Pancreas (tissue), 10 donors: ENCODE data around the gene CIC. TPM values are rescaled to one million over a fixed set of nuclear protein-coding genes. Genes with fewer than 3 reads are reported as not detected.

ENCODE experiments used
- ATAC-seq, 4 donors: fragments of 200-7000 bp; cut with Tn5 transposase; one replicate each; pipeline versions ENCODE4 v1.8.0 to v1.9.1; 2020; ENCODE audit warnings: mild to moderate bottlenecking in 4 of 4, moderate library complexity in 4 of 4
- DNase-seq, 6 donors: peaks; one replicate each; pipeline ENCODE4 v3.0.0-alpha.2; 2020
- FAIRE-seq: peaks from 2 replicates; lab custom pipeline; 2012; peaks lifted over from hg19 to GRCh38; lab: Jason Lieb, UNC
- H3K27ac ChIP-seq, 4 donors: fragments of 200-600 bp; sonication (generic); 1 replicate in 3 of 4; 2 replicates in 1 of 4; pipeline versions ENCODE4 v1.5.0 to v1.8.0; 2020
- H3K27me3 ChIP-seq, 4 donors: fragments of 200-600 bp; one replicate each; pipeline ENCODE4 v1.8.0; 2021
- H3K36me3 ChIP-seq, 3 donors: fragments of 200-600 bp; sonication (generic) in 1 of 3; one replicate each; pipeline versions ENCODE4 v1.5.0 to v1.8.0; 2020 to 2021
- H3K4me1 ChIP-seq, 3 donors: fragments of 200-600 bp; one replicate each; pipeline ENCODE4 v1.8.0; 2021
- H3K4me3 ChIP-seq, 4 donors: fragments of 200-600 bp; sonication (generic) in 2 of 4; one replicate each; pipeline versions ENCODE4 v1.5.0 to v1.8.0; 2020 to 2021
- H3K9me3 ChIP-seq, 4 donors: fragments of 200-600 bp; one replicate each; pipeline ENCODE4 v1.8.0; 2021
- WGBS, 2 donors: extraction: QIAGEN DNeasy Blood & Tissue Kit; methylation state at CpG; one replicate each; pipeline ENCODE4 v1.1.7; 2013; 5-methylcytosine and 5-hydroxymethylcytosine counted together
- intact Hi-C, 3 donors: fragments of 100-400 bp; cut with DNase I; formaldehyde crosslinking; loops; one replicate each; pipeline versions ENCODE4 v1.11.1 to v1.14.2; 2022
- polyA plus RNA-seq, 2 donors: library from polyadenylated mRNA; stranded (reverse); fragments of 200-250 nt; gene quantifications; one replicate each; pipeline ENCODE4 v1.2.3, GENCODE V29; 2013
- total RNA-seq, 6 donors: library from RNA; stranded (reverse); fragmentation: NEBNext Ultra II Directional in 4 of 6; extraction: Animal tissue kit (Norgen Biotek cat#: 25700) in 4 of 6; gene quantifications; one replicate each; pipeline versions ENCODE4 v1.2.1 to v1.2.4, GENCODE V29; 2021 to 2023
- TF ChIP-seq, protein P1 (sequence below), 4 donors: fragments of 200-600 bp; sonication (generic) in 3 of 4; IDR thresholded peaks; one replicate each; pipeline versions ENCODE4 v1.5.0 to v1.8.0; 2021; ENCODE audit warnings: antibody characterized with exemption in 4 of 4
- donor health status: healthy with polysubstance abuse.
- donor health status: DM: no; HTN: no; CAD: no; lungs with moderate emphysema.
- donor health status: DM: no; HTN: no; CAD: no.
- donor health status: control.
- donor health status: control.
- donor health status: Bipolar disorder and iron deficiency.
- donor health status: DM: yes; HTN: yes; CAD: no.
- donor health status: DM: no; HTN: no; CAD: no.
- donor health status: DM: no; HTN: no; CAD: no.
- donor health status: DM: yes; HTN: yes; CAD: no.

CIC gene
- total and polyA plus RNA-seq, 8 donors, result 27.7 to 65.0 (median 33.4) TPM

DNA sequence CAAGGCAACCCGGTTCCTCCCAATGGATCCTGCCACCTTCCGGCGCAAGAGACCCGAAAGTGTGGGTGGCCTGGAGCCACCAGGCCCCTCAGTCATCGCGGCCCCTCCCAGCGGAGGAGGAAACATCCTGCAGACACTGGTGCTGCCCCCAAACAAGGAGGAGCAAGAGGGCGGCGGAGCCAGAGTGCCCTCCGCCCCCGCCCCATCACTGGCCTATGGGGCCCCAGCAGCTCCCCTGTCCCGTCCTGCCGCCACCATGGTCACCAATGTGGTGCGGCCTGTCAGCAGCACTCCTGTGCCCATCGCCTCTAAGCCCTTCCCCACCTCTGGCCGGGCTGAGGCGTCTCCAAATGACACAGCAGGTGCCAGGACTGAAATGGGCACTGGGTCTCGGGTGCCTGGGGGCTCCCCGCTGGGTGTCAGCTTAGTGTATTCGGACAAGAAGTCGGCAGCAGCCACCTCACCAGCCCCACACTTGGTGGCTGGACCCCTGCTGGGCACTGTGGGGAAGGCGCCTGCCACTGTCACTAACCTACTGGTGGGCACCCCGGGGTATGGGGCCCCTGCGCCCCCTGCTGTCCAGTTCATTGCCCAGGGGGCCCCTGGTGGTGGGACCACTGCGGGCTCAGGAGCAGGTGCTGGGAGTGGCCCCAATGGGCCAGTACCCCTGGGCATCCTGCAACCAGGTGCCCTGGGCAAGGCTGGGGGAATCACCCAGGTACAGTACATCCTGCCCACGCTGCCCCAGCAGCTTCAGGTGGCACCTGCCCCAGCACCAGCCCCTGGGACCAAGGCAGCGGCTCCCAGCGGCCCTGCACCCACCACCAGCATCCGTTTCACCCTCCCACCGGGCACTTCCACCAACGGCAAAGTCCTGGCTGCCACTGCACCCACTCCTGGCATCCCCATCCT lies 21.7 kb downstream of the CIC start:
- peaks cover 0 to 3% (median 2%) of the 10 kb centered on the region in 3 donors for H3K4me1 ChIP-seq
- intact Hi-C loops, result loop anchor here in 1 of 3 donors (10.0 kb wide), 2 partner anchors 46 to 156 kb away; partner anchors contain the start of genes GSK3A and POU2F2
- H3K9me3 ChIP-seq, result no peaks in the 10 kb centered on the region
- no peak overlapping the region for H3K4me3 ChIP-seq
- TF ChIP-seq, protein P1, sequence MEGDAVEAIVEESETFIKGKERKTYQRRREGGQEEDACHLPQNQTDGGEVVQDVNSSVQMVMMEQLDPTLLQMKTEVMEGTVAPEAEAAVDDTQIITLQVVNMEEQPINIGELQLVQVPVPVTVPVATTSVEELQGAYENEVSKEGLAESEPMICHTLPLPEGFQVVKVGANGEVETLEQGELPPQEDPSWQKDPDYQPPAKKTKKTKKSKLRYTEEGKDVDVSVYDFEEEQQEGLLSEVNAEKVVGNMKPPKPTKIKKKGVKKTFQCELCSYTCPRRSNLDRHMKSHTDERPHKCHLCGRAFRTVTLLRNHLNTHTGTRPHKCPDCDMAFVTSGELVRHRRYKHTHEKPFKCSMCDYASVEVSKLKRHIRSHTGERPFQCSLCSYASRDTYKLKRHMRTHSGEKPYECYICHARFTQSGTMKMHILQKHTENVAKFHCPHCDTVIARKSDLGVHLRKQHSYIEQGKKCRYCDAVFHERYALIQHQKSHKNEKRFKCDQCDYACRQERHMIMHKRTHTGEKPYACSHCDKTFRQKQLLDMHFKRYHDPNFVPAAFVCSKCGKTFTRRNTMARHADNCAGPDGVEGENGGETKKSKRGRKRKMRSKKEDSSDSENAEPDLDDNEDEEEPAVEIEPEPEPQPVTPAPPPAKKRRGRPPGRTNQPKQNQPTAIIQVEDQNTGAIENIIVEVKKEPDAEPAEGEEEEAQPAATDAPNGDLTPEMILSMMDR (IDR thresholded peaks at IDR 0.05), result peak in 1 of 4 donors; percentile 11
- ATAC-seq, result peak in 2 of 4 donors; percentile 7 to 8
- no peaks in the 10 kb centered on the region for H3K27me3 ChIP-seq
- DNase-seq, result peak in 3 of 6 donors; percentile 54 to 75 (median 62)
- 91% methylated on average over 29 to 31 of the region's 31 CpGs for WGBS, 2 donors
- no peak overlapping the region for H3K27ac ChIP-seq
- peaks cover 5 to 54% (median 41%) of the 10 kb centered on the region in 3 donors for H3K36me3 ChIP-seq
- no peak for FAIRE-seq

DNA sequence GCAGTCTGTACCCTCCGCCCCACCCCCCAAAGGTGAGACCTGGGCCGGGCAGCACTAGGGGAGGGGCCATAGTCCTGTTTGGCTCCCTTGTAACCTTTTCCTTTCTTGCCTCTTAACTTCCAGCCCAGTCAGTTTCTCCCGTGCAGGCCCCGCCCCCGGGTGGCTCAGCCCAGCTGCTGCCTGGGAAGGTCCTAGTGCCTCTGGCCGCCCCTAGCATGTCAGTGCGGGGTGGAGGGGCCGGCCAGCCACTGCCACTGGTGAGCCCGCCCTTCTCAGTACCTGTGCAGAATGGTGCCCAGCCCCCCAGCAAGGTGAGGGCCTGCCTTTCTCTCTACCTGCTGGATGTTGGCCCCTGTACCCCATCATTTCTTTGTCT lies 22.4 kb downstream of the CIC start:
- no peaks in the 10 kb centered on the region for H3K27me3 ChIP-seq
- DNase-seq, result peak in 1 of 6 donors; percentile 45
- H3K27ac ChIP-seq, result no peak overlapping the region
- WGBS, 2 donors, result 75 to 76% methylated on average over 9 of the region's 9 CpGs
- FAIRE-seq, result no peak
- ATAC-seq, result no peak
- intact Hi-C loops, result loop anchor here in 1 of 3 donors (10.0 kb wide), 2 partner anchors 47 to 157 kb away; partner anchors contain the start of genes GSK3A and POU2F2
- H3K4me3 ChIP-seq, result no peak overlapping the region
- TF ChIP-seq, protein P1 (IDR thresholded peaks at IDR 0.05), result no peak
- no peaks in the 10 kb centered on the region for H3K4me1 ChIP-seq
- H3K9me3 ChIP-seq, result no peaks in the 10 kb centered on the region
- H3K36me3 ChIP-seq, result peaks cover 5 to 54% (median 41%) of the 10 kb centered on the region in 3 donors

DNA sequence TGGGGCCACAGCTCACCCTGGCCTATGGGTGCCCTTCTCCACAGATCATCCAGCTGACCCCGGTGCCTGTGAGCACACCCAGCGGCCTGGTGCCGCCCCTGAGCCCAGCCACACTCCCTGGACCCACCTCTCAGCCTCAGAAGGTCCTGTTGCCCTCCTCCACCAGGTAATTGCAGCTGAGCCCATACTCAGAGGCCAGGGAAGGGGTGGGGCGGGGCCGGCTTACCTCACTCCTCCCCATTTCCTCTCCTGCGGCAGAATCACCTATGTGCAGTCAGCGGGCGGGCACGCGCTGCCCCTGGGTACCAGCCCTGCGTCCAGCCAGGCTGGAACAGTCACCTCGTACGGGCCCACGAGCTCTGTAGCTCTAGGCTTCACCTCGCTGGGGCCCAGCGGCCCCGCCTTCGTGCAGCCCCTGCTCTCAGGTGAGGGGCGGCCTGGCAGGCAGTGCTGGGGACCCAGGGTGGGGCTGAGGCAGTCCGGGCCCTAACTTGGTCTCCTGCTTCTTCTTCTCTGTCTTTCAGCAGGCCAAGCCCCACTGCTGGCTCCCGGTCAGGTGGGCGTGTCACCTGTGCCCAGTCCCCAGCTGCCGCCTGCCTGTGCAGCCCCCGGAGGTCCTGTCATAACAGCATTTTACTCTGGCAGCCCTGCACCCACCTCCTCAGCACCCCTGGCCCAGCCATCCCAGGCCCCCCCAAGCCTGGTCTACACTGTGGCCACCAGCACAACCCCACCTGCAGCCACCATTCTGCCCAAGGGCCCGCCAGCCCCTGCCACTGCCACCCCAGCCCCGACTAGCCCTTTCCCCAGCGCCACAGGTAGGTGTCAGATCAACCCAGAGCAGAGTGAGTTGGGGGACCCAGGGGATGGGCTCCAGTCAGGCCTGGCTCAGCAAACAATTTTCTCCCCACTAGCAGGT lies 23.2 kb downstream of the CIC start:
- no peak for FAIRE-seq
- Histone ChIP-seq H3K9me3 (no peaks in the 10 kb centered on the region), H3K36me3 (peaks cover 5 to 51% (median 38%) of the 10 kb centered on the region in 3 donors), H3K4me3 (no peak overlapping the region), H3K4me1 (no peaks in the 10 kb centered on the region), H3K27ac (no peak overlapping the region), H3K27me3 (no peaks in the 10 kb centered on the region)
- WGBS, 2 donors, result 92 to 97% methylated on average over 25 to 27 of the region's 27 CpGs
- ATAC-seq, result no peak
- TF ChIP-seq, protein P1 (IDR thresholded peaks at IDR 0.05), result no peak
- intact Hi-C loops, result loop anchor here in 1 of 3 donors (10.0 kb wide), 2 partner anchors 48 to 158 kb away; partner anchors contain the start of genes GSK3A and POU2F2
- peak in 2 of 6 donors; percentile 46 to 74 for DNase-seq

DNA sequence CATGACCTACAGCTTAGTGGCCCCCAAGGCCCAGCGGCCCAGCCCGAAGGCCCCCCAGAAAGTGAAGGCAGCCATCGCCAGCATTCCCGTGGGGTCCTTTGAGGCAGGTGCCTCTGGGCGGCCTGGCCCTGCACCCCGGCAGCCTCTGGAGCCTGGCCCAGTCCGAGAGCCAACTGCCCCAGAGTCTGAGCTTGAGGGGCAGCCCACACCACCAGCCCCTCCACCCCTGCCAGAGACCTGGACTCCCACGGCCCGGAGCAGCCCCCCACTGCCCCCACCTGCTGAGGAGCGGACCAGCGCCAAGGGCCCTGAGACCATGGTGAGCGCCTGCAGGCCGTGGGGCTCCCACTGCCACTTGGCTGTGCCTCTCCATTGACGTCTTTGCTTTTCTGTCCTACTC lies 23.9 kb downstream of the CIC start:
- H3K9me3 ChIP-seq, result no peaks in the 10 kb centered on the region
- intact Hi-C loops, result loop anchor here in 1 of 3 donors (10.0 kb wide), 2 partner anchors 48 to 158 kb away; partner anchors contain the start of genes GSK3A and POU2F2
- H3K36me3 ChIP-seq, result peaks cover 0 to 45% (median 32%) of the 10 kb centered on the region in 3 donors
- H3K4me3 ChIP-seq, result no peak overlapping the region
- H3K27ac ChIP-seq, result no peak overlapping the region
- DNase-seq (peak in 1 of 6 donors; percentile 79), FAIRE-seq (no peak), ATAC-seq (no peak)
- H3K27me3 ChIP-seq, result no peaks in the 10 kb centered on the region
- no peaks in the 10 kb centered on the region for H3K4me1 ChIP-seq
- WGBS, 2 donors, result 90 to 94% methylated on average over 14 of the region's 14 CpGs
- TF ChIP-seq, protein P1 (IDR thresholded peaks at IDR 0.05), result no peak
